ENCODE measurements around the gene FEM1A.
"Not testable (repeated sequence)": the region's sequence is repeated elsewhere in the genome, so short reads cannot be mapped to it uniquely, and the experiment has no call there.

FEM1A gene

DNA sequence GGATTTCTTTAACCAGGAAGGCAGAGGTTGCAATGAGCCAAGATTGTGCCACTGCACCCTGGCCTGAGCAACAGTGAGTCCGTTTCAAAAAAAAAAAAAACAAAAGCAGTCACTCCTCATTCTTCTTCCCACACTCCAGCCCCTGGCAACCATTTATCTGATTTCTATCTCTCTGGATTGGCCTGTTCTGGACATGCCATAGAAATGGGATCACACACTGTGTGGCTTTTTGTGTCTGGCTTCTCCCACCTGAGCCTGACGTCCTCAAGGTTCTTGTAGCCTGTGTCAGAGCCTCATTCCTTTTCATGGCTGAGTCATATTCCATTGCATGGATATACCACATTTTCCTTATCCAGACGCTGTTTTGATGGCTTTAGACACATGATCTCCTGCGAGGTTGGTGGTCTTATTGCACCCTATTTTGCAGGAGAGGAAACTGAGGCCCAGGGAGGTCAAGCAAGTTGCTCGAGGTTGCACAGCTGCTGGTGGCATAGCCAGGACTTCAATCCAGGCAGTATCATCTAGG, 15.8 kb upstream of the FEM1A start:
- DNase-seq (ENCODE audit: low spot score) = no peak

DNA sequence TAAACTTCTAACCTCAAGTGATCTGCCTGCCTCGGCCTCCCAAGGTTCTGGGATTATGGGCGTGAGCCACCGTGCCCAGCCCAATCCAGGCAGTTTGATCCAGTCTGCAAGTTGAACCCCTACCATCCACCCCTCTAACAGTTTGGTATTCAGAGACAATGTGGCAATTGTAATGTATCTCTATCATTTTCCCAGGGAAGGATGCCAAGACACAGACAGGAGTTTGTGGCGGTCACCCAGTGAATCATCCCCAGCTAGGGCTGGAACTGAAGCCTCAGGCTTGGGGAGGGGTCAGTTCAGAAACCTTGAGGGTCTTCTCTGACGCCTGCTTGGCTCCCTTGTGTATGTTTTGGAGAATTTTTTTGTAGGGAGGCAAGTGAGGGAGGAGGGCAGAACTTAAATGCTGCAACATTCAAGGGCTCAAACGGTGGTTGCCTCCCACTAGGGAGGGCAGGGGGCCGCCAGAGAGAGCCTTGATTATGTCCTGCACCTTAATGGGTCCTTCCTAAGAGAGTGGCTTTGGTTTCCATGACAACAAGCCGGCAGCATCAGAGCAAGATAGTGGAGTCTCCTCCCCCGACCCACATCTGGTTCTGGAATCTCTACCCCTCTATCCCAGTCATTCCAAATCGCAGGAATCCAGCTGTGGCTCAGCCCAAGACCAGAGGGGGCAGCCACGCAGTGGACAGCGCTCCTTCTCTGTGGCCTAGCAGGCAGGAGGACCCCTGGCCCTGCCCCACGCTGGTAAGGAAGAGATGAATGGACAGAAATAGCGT, 14.9 kb upstream of the FEM1A start:
- DNase-seq (ENCODE audit: low spot score) = no peak

GRCh38 chr19:4778124-4778523, 13.4 kb upstream of the FEM1A start:
- not testable (repeated sequence) for DNase-seq (ENCODE audit: low spot score)

DNA sequence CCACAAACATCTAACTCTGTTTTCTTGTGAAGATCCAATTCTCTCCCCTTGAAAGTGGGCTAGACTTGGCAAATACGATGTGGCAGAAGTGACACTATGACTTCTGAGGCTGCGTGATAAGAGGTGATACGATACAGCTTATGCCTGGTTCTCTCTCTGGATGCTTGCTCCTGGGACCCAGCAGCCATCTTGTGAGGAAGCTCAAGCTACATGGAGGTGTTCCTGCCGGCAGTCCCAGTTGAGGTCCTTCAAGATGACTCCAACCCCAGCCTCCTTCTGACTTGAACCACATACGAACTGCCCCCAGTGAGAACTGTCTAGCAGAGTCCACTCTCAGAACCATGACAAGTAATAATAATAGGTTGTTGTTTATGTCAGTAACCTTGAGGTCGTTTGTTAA, 10.7 kb upstream of the FEM1A start:
- DNase-seq (ENCODE audit: low spot score) = no peak

DNA sequence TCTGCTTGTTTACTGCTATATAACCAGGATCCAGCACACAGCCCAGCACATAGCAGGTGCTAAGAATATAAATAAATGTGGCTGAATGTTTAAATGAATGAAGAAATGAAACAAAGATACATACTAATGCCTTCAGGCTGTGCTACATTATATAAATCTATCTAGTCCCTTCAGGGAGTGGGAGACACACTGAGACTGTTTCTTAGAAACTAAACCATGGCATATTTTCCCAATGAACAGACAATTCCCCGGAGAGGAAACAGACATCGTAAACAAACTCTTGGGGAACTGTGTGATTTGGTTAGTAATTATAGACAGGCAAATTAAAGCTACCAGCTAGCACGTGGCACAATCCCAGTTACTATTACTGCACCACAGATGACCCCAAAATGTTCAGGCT, 9.7 kb upstream of the FEM1A start:
- peak; percentile 15 for DNase-seq (ENCODE audit: low spot score)

GRCh38 chr19:4786412-4787016, 5.0 kb upstream of the FEM1A start:
- not testable (repeated sequence) for DNase-seq (ENCODE audit: low spot score)

- DNase-seq (ENCODE audit: low spot score) = not testable (repeated sequence)
Measured at GRCh38 chr19:4792019-4792865, 708 bp downstream of the FEM1A start.

GRCh38 chr19:4792866-4793195, 1.3 kb downstream of the FEM1A start:
- not testable (repeated sequence) for DNase-seq (ENCODE audit: low spot score)

DNA sequence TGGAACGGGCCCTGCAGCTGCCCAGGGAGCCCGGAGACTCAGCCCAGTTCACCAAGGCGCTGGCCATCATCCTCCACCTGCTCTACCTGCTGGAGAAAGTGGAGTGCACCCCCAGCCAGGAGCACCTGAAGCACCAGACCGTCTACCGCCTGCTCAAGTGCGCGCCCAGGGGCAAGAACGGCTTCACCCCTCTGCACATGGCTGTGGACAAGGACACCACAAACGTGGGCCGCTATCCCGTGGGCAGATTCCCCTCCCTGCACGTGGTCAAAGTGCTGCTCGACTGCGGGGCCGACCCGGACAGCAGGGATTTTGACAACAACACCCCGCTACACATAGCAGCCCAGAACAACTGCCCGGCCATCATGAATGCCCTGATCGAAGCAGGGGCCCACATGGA, 1.7 kb downstream of the FEM1A start:
- not testable (repeated sequence) for DNase-seq (ENCODE audit: low spot score)

GRCh38 chr19:4794971-4795370, 3.4 kb downstream of the FEM1A start:
- DNase-seq (ENCODE audit: low spot score) = no peak

DNA sequence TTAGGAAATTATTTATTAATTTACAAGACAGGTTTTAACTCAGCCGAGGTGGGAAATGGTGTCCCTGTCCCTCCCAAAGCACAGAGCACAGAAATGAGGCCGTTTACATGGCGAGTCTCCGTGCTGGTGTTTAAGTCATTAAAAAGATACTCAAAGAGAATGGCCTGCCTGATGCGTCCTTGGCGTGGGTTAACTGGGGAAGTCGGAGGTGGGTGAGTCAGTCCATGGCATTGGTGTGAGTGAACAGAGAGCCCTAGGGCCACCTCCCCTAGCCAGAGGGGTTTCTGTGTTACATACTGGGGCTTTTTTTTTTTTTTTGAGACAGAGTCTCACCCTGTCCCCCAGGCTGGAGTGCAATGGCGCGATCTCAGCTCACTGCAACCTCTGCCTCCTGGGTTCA, 3.9 kb downstream of the FEM1A start:
- DNase-seq (ENCODE audit: low spot score) = no peak

- DNase-seq (ENCODE audit: low spot score) = no peak
Measured at GRCh38 chr19:4800591-4801081, 9.1 kb downstream of the FEM1A start.

- DNase-seq (ENCODE audit: low spot score) = no peak
Measured at GRCh38 chr19:4801085-4801619, 9.6 kb downstream of the FEM1A start.

- no peak for DNase-seq (ENCODE audit: low spot score)
Measured at GRCh38 chr19:4802711-4803110, 11.2 kb downstream of the FEM1A start.

- peak; percentile 50 for DNase-seq (ENCODE audit: low spot score)
Measured at GRCh38 chr19:4803736-4804695, 12.5 kb downstream of the FEM1A start.

- DNase-seq (ENCODE audit: low spot score) = not testable (repeated sequence)
Measured at GRCh38 chr19:4805140-4805539, 13.6 kb downstream of the FEM1A start.

- no peak for DNase-seq (ENCODE audit: low spot score)
Measured at GRCh38 chr19:4806384-4806783, 14.8 kb downstream of the FEM1A start.

DNA sequence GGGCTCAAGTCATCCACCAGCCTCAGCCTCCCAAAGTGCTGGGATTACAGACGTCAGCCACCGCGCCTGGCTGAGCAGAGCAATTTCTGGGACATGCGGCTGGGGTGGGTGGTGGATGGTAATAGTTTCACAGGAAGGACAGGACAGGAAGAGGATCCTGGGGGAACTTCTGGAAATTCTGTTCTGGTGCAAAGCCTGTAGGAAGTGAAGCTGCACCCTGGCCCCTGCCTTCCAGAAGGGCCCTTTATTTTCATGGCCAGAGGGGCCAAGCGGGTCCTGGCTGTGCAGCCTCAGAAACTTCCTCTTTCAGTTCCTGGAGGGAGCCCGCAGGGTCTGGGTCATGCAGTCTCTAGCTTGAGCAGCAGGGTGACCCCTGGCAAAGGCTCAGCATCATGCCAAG, 15.7 kb downstream of the FEM1A start:
- no peak for DNase-seq (ENCODE audit: low spot score)

DNA sequence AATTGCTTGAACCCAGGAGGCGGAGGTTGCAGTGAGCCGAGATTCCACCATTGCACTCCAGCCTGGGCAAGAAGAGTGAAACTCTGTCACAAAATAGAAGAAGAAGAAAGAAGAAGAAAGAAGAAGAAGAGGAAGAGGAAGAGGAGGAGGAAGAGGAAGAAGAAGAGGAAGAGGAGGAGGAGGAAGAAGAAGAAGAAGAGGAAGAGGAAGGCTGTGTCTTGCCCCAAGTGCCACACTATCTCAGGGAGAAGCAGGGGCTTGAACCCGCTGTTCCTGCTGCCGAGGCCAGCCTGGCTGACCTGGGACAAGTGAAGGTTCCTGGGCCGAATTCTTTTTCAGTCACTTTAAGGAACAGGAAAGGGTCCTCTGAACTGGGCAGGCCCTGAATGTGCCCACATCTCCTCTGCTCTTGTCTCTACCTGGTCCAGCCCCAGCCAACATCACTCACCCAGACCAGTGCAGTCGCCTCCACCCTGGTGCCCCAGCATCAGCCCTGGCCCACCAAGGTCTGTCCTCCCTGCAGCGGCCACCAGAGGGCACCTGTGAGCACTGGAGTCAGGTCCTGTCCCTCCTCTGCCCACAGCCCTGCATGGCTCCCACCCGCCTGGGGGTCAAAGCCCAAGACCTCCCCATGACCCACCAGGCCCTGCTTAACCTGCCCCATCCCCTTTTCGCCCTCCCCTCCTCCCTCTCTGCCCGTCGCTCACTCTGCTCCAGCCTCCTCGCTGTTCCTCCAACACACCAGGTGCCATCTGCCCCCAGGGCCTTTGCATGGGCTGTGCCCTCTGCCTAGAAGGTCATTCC, 20.0 kb downstream of the FEM1A start:
- peak; percentile 55 for DNase-seq (ENCODE audit: low spot score)
